ENCODE measurements around the gene TEX51.

TEX51 gene

DNA sequence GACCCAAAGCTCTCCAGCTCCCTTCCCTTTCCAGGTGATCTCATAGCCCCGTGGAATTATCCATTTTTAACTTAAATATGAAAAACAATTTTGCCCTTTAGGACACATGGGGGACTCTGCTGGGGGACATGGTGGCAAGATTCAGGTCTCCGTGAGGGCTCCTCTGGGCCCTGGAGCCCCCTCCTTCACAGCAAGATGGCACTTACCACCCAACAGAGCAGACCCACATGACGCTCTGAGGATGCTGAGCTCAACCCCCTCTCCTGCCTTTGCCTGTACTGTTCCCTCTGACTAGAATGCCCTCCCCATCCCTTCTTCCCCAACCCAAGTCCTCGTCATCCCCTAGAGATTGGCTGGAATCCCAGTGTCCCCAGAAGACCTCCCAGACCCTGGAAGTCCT is 17.2 kb downstream of the TEX51 start:
- DNase-seq, result no peak

DNA sequence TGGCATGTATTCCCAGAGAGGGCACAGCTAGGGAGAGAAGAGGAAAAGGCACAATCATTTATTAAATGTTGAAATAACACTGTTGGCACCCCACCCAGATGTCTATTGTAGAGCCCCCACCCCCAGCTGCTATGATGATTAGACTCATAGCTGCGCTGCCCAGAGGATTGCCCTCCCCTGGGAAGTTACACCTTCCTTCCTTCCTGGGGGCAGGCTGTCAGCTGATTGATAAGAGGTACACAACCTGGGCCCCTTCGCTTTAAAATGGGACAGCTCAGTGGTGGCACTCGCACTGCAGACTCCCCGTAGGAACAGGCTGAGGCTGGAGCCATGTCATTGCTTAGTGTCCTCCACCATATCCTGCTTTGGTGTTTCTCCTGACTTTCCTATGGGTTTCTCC is 18.1 kb downstream of the TEX51 start:
- DNase-seq, result no peak

DNA sequence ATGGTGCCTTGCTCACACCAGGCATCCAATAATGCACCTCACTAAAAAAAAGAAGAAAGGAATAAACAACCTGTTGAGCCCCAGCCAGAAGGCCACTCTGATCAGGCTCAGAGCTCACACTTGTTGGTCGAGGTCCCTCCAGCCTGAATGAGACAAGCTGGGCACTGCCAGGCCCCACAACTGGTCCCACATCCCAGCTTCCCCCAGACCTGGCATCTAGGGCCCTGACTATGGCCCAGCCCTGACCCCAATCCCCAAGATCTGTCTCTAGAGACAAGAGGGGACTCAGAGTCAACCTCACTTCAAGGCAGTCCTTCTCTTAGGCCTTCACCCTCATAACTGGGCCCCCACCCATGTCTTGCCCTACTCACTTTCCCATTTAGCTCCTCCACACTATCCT is 22.4 kb downstream of the TEX51 start:
- no peak for DNase-seq

DNA sequence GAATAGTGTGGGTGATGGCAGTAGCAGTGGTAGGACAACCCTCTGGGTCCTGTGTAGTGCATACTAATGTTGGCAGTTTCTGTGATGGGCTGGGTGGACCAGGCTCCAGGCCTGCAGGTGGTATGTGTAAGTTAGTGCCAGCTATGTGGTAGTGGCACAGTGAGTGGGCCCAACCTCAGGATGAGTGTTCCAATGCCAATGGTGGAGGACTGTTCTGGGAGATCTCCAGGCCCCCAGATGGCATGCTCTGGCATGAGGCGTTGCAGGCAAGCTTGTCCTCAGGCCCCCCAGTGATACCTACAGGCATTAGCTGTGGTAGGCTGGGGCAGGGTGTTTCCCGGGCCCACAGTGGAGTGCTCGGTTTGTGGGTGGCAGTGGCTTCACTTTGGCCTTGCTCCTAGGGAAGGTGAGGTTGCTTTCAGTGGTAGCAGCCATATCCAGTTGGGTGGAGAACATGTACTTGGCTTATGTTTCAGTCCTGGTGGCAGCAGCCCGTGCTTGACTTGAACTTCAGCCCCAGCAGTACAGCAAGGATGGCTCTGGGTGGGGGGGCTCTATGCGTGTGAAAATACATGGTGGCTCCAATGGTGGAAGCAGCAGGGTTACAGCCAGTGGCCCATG is 32.4 kb downstream of the TEX51 start:
- no peak for DNase-seq

DNA sequence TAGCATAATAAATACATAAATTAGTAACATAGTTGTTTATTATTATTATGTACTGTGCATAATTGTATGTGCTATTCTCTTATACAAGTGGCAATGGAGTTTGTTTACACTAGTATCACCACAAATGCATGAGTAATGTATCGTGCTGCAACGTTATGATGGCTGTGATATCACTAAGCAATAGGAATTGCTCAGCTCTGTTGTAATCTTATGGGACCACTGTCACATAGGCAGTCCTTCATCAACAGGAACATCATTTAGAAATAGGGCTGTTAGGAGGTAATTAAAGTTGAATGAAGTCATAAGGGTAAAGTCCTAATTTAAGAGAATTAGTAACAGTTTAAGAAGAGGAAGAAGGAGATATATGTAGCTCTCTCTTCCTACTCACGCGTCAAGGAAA is 33.8 kb downstream of the TEX51 start:
- DNase-seq, result no peak

DNA sequence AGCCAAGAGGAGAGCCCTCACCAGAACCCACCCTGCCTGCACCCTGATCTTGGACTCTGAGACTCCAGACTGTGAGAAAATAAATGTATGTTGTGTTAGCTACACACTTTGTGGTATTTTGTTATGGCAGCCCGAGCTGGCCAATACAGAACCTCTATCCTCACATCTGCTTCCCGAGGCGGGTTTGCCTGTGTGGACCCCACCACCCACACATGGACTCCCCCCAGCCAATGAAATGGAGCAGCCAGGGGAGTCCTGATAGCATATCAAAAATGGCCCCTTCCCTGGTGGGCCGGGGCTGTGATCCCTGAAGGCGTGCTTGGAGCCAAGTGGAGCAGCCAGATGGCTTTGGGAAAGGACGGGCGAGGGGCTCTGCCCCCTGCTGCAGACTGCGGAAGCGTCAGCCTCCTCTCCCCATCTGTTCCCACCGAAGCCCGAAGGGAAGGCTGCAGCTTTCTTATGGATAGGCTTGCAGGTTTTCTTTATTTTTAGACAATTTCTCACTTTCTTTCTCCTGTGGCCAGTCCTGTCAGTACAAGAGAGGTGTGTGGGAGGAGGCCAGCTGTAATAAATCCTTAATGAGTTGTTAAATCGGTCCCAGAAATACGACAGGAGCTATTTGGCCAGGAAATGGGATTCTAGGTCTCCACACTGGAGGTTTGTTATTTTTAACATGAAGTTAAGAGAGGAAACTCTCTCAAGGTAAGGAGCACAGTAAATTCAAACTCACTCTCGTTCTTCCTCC is 34.4 kb downstream of the TEX51 start:
- no peak for DNase-seq

DNA sequence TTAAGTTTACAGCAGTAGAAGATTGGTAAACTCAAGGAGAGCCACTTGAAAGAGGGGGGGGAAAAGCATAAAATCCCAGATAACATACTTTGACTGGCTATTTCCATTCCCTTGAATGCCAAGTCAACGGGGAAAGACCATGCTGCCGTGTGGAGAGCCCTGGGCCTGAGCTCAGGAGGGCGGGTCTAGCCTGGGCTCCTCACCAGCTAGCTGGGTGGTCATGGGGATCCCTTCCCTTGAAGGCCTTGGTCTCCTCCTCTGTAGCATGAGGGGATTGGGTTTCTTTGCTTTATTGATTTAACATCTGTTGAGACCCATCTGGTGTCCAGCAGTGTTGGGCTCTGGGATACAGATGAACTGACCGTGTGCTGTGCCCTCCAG is 35.0 kb downstream of the TEX51 start:
- no peak for DNase-seq

DNA sequence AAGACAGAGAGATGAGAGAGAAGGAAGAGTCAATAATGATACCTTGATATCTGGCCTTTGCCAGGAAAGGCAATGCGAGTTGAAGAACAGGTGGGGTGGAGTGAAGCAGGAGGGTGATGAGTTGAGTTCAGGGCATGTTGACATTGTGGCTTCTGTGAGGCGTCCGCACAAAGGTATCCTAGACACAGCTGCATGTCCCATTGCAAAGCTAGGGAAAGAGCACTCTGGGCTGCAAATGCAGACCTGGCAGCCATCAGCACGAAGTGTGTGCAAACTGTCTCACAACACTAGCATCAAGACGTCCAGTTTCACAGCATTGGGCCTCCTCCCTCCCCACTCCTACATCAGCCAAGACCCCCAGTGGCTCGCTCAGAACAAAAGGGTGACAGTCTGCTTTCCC is 36.1 kb downstream of the TEX51 start:
- DNase-seq, result no peak

DNA sequence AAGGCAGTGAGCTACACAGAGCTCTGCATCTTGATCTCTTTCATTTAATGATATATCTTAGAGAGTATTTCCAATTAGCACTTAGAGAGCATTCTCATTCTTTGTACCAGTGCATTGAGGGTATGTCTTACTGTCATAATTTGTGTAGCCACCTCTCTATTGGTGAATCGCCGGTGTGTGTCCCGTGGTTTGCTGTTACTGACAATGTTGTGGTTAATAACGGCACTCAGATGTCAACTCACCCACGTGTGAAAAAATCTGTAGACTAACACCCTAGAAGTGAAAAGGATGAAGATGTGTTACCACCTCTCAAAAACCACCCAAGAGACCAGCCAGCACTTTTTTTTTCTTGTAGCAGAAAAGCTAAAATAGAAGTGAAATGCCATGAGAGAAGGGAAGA is 37.1 kb downstream of the TEX51 start:
- no peak for DNase-seq

DNA sequence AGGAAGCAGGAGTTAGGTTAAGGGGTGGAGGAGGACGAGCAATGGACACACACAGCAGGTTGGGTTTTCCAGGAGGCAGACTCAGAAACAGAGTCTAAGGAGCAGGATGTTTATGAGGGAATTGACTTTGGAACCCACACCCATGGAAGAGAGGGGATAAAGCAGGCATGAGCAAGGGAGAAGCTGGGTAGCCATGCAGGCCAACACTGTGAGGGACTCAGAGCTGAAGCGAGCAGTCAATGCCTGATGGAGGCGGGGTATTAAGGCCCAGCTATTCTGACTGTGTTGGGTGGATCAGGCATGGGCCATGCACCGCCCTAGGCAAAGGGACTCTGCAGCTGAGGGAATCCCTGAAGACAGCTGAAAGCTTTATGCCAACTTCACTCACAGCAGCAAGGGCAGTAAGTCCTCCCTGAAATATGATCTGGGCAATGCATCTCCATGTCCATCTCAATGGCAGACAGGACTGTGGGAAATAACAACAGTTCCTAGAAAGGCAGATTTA is 37.6 kb downstream of the TEX51 start:
- DNase-seq, result no peak

DNA sequence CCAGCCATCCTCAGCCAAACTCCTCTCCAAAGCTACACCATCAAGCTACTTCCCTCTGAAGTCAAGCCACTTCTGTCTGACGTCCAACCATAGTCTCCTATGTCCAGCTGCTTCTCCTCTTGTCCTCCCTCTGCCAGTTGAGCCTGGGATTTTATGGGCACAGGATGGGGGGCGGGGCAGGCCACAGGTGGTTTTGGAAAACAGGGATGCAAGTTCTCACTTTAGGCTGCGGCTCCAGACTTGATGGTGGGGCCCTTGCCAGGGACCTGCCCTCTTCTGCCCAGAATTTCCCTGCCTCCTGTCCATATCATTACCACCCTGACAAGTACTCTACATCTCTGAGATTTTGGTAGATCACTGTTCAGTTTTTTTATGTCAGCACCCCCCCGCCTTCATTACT is 41.6 kb downstream of the TEX51 start:
- no peak for DNase-seq

DNA sequence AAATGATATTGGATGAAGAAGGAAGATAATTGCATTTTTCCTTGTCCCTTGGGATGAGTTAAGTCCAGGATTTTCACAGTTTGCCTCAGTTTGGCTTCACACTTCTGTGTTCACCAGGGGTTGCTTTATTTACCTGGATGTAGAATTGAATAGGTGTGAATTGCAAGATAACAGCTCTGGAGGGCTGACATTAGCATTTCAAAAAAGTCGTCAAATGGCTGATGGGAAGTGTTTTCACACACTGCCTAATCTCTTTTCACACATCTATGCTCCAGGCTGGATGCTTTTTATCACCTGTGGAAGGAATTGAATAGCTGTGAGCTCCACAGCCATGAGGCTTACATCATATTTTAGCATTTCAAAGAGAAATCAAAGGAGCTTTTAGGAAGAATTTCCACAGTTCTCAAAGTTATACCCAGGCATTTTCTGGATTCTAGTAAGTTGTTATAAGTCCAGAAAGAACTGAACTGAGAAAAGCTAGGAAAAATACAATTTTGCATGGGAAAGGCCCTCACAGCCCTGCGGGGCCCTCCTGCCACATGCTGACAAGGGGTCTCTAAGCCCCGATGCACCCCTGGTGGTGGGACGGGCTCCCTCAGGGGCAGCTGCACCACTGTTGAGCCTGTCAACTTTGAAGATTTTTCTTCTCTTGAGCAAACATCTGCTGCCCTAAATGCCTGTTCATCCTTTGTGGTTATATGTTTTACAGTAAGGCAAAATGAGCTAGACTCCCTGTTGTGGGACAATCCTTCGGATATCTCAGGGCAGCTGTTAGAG is 43.9 kb downstream of the TEX51 start:
- no peak for DNase-seq

DNA sequence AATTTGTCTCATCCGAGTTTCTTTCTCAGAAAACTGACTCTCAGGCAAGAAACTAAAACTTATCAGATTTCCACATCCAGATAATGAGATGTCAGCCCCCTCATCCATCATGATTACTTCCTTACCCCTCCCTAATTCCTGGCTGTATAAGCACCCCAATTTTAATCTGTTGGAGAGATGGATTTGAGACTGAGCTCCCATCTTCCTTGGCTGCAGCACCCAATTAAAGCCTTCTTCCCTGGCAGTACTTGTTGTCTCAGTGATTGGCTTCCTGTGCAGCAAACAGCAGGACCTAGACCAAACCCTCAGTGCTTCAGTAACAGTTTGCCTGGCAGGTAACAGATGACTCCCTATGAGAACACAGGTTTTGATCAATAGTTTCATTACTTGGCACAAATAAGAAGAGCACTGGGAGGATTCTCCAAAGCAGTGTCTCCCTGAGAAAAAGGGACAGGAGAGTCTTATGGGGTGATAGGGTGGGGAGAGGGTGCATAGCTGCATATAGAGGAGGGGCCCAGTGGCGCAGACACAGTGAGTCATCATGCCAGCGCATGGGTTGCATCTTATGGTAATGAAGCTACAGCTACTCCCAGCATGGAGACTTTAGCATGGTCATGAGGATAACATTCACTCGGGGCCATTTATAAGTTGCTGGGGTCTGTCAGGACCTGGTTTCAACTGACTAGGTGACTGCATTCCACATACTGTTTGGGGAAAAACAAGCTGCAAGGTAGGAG is 45.1 kb downstream of the TEX51 start:
- no peak for DNase-seq

DNA sequence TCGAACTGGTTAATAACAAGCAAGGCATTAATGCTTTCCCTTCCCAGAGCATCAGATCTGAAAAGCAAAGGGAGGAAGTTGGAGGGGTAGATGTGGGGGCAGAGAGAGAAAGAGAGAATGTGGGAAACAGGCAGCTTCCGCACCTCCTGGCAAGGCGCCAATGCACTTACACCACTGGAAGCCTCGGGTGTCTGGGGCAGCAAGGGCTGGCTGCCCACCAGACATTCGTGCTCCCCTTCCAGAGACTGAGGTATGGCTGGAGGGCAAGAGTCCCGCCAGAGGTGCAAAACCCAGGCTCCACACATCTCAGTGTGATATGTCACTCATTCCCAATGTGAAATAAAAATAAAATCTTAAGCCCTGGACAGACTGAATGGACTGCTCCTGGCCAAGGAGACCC is 46.4 kb downstream of the TEX51 start:
- no peak for DNase-seq

DNA sequence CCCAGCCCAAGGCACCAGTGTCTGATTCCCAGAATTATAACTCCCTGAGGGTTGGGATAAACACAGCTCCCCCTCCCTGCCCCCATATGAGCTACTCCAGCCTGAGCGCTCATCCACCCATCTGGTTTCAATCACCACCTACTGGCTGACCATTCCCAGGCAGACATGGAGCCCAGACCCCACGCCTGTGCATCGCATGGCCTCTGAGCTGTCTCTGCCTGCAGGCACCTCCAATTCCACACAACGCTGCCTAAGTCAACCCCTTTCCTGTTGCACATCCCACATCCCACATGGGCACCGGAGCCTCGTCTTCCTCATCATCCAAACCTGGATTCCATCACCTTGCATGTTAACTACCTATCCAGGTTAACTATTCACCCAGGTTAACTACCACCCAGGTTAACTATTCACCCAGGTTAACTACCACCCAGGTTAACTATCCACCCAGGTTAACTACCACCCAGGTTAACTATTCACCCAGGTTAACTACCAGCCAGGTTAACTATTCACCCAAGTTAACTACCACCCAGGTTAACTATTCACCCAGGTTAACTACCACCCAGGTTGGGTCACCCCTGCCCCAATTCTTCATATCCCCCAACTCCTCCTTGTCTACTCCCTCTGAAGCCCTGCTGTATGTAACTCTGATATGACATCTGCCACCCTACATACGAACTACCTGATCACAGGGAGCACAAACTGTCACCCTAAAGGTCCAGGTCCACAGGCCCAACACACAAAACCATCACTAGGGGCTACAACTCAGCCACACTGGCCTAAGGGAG is 47.8 kb downstream of the TEX51 start:
- no peak for DNase-seq

DNA sequence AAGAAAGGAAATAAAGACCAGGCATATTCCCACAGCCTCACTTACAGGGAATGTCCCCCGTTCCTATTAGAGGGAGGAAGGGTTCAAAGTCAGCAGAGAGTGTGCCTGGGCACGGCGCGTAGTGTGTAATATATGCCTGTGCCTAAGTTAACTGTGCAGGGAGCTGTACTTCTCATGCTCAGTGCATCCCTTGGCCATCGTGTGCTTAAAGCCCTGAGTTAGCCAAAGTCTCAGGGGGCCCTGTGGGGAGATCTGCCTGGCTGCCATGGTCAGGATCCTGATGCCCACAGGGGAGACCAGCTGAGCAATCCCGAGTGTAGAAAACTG is 48.4 kb downstream of the TEX51 start:
- DNase-seq, result no peak

DNA sequence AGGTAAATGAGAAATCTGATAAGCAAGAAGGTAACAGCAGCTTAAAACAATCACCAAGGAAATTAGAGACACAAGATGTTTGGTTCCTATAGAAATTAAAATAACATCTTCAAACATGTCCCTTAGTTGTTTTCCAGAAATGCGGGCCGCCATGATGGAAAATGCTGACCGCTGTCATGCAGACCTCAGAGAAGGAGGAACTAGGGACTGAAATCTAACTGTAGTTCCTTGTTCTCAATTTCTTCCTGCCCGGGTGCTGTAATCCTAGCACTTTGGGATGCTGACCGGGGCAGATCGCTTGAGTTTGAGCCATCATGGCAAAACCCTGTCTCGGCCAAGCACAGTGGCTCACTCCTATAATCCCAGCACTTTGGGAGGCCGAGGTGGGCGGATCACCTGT is 51.1 kb downstream of the TEX51 start:
- DNase-seq, result no peak

DNA sequence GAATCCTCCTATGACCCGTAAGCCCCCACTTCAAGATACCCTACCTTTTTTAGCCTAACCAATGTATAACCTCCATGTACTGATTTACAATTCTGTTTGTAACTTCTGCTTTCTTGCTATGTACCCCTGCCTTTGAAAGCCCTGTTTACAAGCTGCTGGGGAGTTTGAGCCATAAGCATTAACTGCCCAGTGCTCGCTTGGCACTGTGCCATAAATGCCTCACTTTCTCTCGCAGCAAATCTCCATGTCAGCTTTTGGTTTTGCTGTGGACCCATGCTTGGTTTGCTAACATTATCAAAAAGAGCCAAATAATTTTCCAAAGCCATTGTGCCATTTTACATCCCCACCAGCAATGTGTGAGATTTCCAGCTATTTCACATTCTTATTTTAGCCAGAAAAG is 51.8 kb downstream of the TEX51 start:
- no peak for DNase-seq
